ENCODE measurements around the gene PHLPP2.

DNA sequence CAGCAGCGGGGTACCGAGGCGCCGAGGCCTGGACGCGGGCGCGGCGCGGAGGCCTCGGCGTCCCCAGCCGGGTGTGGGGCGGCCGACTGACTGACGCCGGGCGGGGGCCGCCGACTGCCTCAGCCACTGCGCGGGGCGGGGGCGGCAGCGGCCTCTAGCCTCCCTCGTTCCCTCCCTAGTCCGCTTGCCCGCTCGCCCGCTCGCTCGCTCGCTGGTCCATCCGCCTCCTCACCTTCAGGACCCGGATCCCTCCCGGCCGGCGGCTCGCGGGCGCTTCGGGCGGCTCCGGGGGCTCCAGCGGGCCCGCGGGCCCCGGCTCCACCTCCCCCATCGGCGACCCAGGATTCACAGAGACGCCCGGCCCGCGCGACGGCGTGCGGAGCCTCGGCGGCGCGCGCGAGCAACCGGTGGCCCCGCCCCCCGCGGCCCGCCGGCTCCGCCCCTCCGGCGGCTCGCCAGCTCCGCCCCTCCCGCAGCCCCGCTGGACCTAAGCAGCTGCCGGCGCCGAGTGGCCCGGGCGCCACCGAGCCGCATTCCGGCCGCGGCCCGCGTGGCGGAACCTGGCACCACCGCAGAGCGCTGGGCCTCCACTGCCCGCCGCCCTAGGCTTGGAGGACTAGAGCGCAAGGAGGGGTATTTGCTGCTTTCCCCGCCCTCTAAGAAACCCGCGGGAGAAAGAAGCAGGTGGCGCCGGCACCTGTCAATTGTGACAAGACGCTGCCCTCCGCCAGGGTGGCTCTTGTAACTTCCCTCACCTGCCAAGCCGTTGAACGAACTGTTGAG lies 773 bp downstream of the PHLPP2 start:
- TF ChIP-seq, protein P1, sequence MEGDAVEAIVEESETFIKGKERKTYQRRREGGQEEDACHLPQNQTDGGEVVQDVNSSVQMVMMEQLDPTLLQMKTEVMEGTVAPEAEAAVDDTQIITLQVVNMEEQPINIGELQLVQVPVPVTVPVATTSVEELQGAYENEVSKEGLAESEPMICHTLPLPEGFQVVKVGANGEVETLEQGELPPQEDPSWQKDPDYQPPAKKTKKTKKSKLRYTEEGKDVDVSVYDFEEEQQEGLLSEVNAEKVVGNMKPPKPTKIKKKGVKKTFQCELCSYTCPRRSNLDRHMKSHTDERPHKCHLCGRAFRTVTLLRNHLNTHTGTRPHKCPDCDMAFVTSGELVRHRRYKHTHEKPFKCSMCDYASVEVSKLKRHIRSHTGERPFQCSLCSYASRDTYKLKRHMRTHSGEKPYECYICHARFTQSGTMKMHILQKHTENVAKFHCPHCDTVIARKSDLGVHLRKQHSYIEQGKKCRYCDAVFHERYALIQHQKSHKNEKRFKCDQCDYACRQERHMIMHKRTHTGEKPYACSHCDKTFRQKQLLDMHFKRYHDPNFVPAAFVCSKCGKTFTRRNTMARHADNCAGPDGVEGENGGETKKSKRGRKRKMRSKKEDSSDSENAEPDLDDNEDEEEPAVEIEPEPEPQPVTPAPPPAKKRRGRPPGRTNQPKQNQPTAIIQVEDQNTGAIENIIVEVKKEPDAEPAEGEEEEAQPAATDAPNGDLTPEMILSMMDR (IDR thresholded peaks at IDR 0.05), result no peak
- TF ChIP-seq EP300 (IDR thresholded peaks at IDR 0.05), result no peak
- no peak for TF ChIP-seq POLR2A (IDR thresholded peaks at IDR 0.05)
